Heart left ventricle (tissue), 16 donors: ENCODE measurements around the gene RAN. TPM values are rescaled to one million over a fixed set of nuclear protein-coding genes. Genes with fewer than 3 reads are reported as not detected.
A peak's percentile ranks its signal among the peaks of the same experiment; 100 is the strongest.

Experiments used
- ATAC-seq, 4 donors: fragments of 200-7000 bp; cut with Tn5 transposase; one replicate each; pipeline ENCODE4 v1.9.1; 2020 to 2022; ENCODE audit warnings: moderate library complexity in 4 of 4, mild to moderate bottlenecking in 3 of 4, moderate number of reproducible peaks in 1 of 4
- DNase-seq, 5 donors: peaks; one replicate each; pipeline ENCODE4 v3.0.0-alpha.2; 2020
- H3K27ac ChIP-seq, 12 donors: fragments of 200-600 bp; sonication (generic) in 4 of 12; one replicate each; pipeline versions ENCODE4 v1.5.0 to v1.8.0; 2016 to 2022; ENCODE audit warnings: mild to moderate bottlenecking in 2 of 12
- H3K27me3 ChIP-seq, 9 donors: fragments of 200-600 bp; sonication (generic) in 2 of 9; one replicate each; pipeline versions ENCODE4 v1.5.1 to v1.8.0; 2016 to 2022; ENCODE audit warnings: mild to moderate bottlenecking in 3 of 9
- H3K36me3 ChIP-seq, 9 donors: fragments of 200-600 bp; sonication (generic) in 2 of 9; one replicate each; pipeline versions ENCODE4 v1.5.0 to v1.8.0; 2018 to 2022; ENCODE audit warnings: mild to moderate bottlenecking in 2 of 9
- H3K4me1 ChIP-seq, 12 donors: fragments of 200-600 bp; sonication (generic) in 4 of 12; one replicate each; pipeline versions ENCODE4 v1.5.0 to v1.8.0; 2016 to 2022; ENCODE audit warnings: mild to moderate bottlenecking in 3 of 12
- H3K4me3 ChIP-seq, 12 donors: fragments of 200-600 bp; sonication (generic) in 4 of 12; one replicate each; pipeline versions ENCODE4 v1.5.0 to v1.8.0; 2017 to 2022; ENCODE audit warnings: mild to moderate bottlenecking in 9 of 12, moderate library complexity in 4 of 12
- H3K9me3 ChIP-seq, 12 donors: fragments of 200-600 bp; sonication (generic) in 4 of 12; one replicate each; pipeline versions ENCODE4 v1.5.0 to v1.8.0; 2016 to 2022; ENCODE audit warnings: mild to moderate bottlenecking in 1 of 12
- CTCF ChIP-seq, 12 donors: fragments of 200-600 bp; sonication (generic) in 4 of 12; IDR thresholded peaks; one replicate each; pipeline versions ENCODE4 v1.5.0 to v1.8.0; 2018 to 2022; ENCODE audit warnings: antibody characterized with exemption in 12 of 12, mild to moderate bottlenecking in 5 of 12
- POLR2A ChIP-seq, 2 donors: fragments of 450-650 bp; IDR thresholded peaks; one replicate each; pipeline ENCODE4 v1.6.1; 2017; ENCODE audit warnings: antibody characterized with exemption in 2 of 2, mild to moderate bottlenecking in 2 of 2, moderate library complexity in 2 of 2
- WGBS, 4 donors: extraction: QIAGEN DNeasy Blood & Tissue Kit in 2 of 4; methylation state at CpG; one replicate each; pipeline versions ENCODE4 v1.1.5 to v1.1.7; 2013 to 2018; 5-methylcytosine and 5-hydroxymethylcytosine counted together
- intact Hi-C, 10 donors: fragments of 100-400 bp; cut with DNase I; formaldehyde crosslinking; loops; one replicate each; pipeline versions ENCODE4 v1.11.1 to v1.14.2; 2022
- polyA plus RNA-seq, 2 donors: library from polyadenylated mRNA; stranded (reverse); fragments of 200-250 nt; gene quantifications; one replicate each; pipeline ENCODE4 v1.2.3, GENCODE V29; 2013
- total RNA-seq, 9 donors: library from RNA; depleted of rRNA in 2 of 9; stranded (reverse); fragments of >200 nt in 2 of 9; fragmentation: NEBNext Ultra II Directional in 3 of 9; extraction: Animal tissue kit (Norgen Biotek cat#: 25700) in 3 of 9; gene quantifications; one replicate each; pipeline versions ENCODE4 v1.1.0 to v1.2.4, GENCODE V29; 2016 to 2023
- donor health status: ischemic (EF 13 %, LVEDD 7.1; RV severe dilation, severe dysfunction).
- donor health status: healthy with polysubstance abuse.
- donor health status: DM: no; HTN: yes; CAD: no.
- donor health status: DM: no; HTN: no; CAD: no.
- donor health status: ischemic (EF 25% LVEDD 6.9; RV normal size, moderate dysfunction).
- donor health status: ischemic (EF 25% LVEDD 5.7; RV mildly dilated, moderate dysfunction).
- donor health status: healthy.
- donor health status: DM: yes; HTN: yes; CAD: no.
- donor health status: ischemic (EF 35%, LVEDD 5.7; RV mildly dilated, moderate dysfunction).
- donor health status: nonischemic (EF 11% LVEDD 7.7; RV severe dilation, severe dysfunction).
- donor health status: DM: yes; HTN: yes; CAD: no.
- donor health status: PGD.
- donor health status: ischemic (EF 29% LVEDD 5.4; RV normal size, mild dysfunction).
- donor health status: nonischemic (EF 23%, LVEDD 6.1; RV moderate dilation, normal function).

RAN gene
- total and polyA plus RNA-seq, 11 donors: 85.6 to 646 (median 303) TPM

GRCh38 chr12:130835436-130835835, 36.4 kb upstream of the RAN start:
- TF ChIP-seq POLR2A (IDR thresholded peaks at IDR 0.05): no peak
- no peak for TF ChIP-seq CTCF (IDR thresholded peaks at IDR 0.05)
- Histone ChIP-seq H3K4me3 (no peak overlapping the region), H3K4me1 (peaks cover 0 to 44% (median 15%) of the 10 kb centered on the region in 12 donors), H3K9me3 (no peaks in the 10 kb centered on the region), H3K27me3 (no peaks in the 10 kb centered on the region), H3K27ac (no peak overlapping the region), H3K36me3 (no peaks in the 10 kb centered on the region)
- WGBS, 4 donors: 88 to 91% (median 89%) methylated on average over 6 of the region's 6 CpGs
- no peak for DNase-seq
- intact Hi-C loops: loop anchor here in 1 of 10 donors (5.0 kb wide), 1 partner anchor 37 kb away; the partner anchor contains the start of gene RAN
- no peak for ATAC-seq

GRCh38 chr12:130838284-130838950, 33.4 kb upstream of the RAN start:
- H3K9me3 ChIP-seq: no peaks in the 10 kb centered on the region
- DNase-seq (peak; percentile 24 to 78 (median 46)), ATAC-seq (peak; percentile 15 to 31 (median 23))
- peaks cover 0 to 36% (median 14%) of the 10 kb centered on the region in 12 donors for H3K4me1 ChIP-seq
- H3K4me3 ChIP-seq: peak overlapping the region; percentile 49 to 98 (median 82)
- 2 to 5% (median 3%) methylated on average over 22 to 38 of the region's 38 CpGs for WGBS, 4 donors
- intact Hi-C loops: loop anchor here in 2 of 10 donors (2.0 to 5.0 kb wide), 2 partner anchors 32 to 34 kb away; partner anchors contain the start of gene RAN (in 1 of the 2)
- TF ChIP-seq POLR2A (IDR thresholded peaks at IDR 0.05): no peak
- TF ChIP-seq CTCF (IDR thresholded peaks at IDR 0.05): no peak
- H3K27ac ChIP-seq: peak overlapping the region in 11 of 12 donors; percentile 5 to 82 (median 70)
- H3K36me3 ChIP-seq: no peaks in the 10 kb centered on the region
- no peaks in the 10 kb centered on the region for H3K27me3 ChIP-seq

- H3K27me3 ChIP-seq: no peaks in the 10 kb centered on the region
- DNase-seq (peak; percentile 86 to 95 (median 91)), ATAC-seq (peak; percentile 85 to 98 (median 97))
- WGBS, 4 donors: 1% methylated on average over 21 to 79 of the region's 79 CpGs
- H3K9me3 ChIP-seq: no peaks in the 10 kb centered on the region
- H3K36me3 ChIP-seq: no peaks in the 10 kb centered on the region
- TF ChIP-seq POLR2A (IDR thresholded peaks at IDR 0.05) (peak in 1 of 2 donors; percentile 25), CTCF (IDR thresholded peaks at IDR 0.05) (peak in 7 of 12 donors; percentile 13 to 47 (median 38))
- peak within 1 kb of the TSS in 11 of 12 donors; percentile 5 to 82 (median 70) for H3K27ac ChIP-seq
- H3K4me1 ChIP-seq: peaks cover 0 to 34% (median 14%) of the 10 kb centered on the region in 12 donors
- peak within 1 kb of the TSS; percentile 49 to 98 (median 82) for H3K4me3 ChIP-seq
- intact Hi-C loops: loop anchor here in 2 of 10 donors (2.0 to 5.0 kb wide), 2 partner anchors 32 to 33 kb away; partner anchors contain the start of gene RAN (in 1 of the 2)
These were observed 32.7 kb upstream of the RAN start, which contains the start of gene STX2 for GRCh38 chr12:130838951-130839769. STX2 (minus strand) TSS chr12:130839250; CDS start chr12:130839099, 151 bp downstream.
